Endometrial microvascular endothelial cells (primary cell): ENCODE measurements around the gene GLUL. TPM values are rescaled to one million over a fixed set of nuclear protein-coding genes. Genes with fewer than 3 reads are reported as not detected.

ENCODE experiments used
- in situ Hi-C: cut with HindIII; loops from 2 replicates; pipeline ENCODE4 v1.10.0; 2017; ENCODE audit warnings: low sequenced_read_pairs, low pct_unique_long_range_greater_than_20kb; ENCODE audit errors: inconsistent ontology term
- total RNA-seq: library from RNA; depleted of rRNA; stranded (reverse); fragments of >200 nt; gene quantifications from one replicate; pipeline ENCODE4 v1.2.3, GENCODE V29; 2015; ENCODE audit errors: inconsistent ontology term

The GLUL gene
- total RNA-seq, 1 donor from 2014 or later = 173 TPM

DNA sequence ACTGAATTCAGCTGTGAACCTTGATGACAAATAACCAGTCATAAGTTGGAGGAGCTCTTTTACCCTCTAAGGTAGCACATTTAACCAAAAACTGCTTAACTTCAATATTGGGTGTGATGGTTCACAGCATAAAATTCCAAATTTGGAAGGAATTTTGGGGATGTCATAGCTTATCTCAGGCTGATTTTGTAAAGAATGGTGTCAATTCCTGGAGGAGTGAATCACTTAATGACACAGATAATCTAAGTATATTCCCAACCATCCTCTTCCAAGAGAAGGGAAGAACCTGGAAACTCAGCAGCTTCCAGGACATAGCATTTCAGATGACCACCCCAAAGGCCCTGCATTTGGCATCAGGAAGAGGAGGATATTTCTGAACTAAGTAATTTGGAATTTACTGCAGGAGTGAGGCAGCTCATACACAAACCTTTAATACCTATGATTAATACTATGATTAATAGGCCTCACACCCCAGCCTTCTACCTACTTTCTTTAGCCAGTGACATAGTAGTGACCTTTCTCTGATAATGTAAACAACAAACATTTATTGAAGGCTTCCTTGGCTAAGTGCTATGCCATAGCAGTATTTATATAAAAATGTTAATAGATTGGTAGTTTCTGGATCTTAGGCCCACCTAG lies 14.5 kb downstream of the GLUL start:
- in situ Hi-C loops = no loop called here

DNA sequence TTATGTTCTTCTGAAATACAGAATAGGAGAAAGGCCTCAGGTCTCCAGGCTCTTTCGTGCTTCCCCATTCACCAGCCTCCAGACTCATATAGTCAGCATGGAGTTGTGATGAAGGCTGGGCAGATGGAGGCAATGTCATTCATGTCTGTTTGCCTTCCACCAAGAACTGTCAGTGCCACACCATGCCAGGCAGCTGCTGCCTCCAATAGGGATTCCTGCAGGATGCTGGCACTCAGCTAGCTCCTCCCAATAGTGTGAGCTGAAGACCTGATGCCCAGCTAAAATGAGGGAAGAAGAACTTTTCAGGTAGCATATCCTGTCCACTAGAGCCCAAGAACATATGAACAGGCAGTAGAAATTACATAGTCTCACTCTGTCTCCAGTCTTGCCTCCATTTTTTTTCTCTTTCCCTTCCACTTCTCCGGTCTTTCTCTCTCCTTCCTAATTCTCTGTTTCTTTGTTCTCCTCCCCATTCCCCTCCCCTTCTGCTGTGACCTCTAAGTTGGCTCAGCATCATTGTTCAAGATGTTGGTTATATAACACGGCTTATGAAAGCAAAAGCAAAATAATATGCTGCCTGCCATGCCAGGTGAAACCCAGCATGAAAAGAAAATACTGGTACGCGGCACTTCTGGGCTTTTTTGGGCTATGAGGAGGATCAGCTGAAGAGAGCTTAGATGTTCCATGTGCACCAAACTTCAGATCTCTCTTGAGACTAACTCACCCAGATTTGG lies 17.3 kb downstream of the GLUL start:
- in situ Hi-C loops = no loop called here

DNA sequence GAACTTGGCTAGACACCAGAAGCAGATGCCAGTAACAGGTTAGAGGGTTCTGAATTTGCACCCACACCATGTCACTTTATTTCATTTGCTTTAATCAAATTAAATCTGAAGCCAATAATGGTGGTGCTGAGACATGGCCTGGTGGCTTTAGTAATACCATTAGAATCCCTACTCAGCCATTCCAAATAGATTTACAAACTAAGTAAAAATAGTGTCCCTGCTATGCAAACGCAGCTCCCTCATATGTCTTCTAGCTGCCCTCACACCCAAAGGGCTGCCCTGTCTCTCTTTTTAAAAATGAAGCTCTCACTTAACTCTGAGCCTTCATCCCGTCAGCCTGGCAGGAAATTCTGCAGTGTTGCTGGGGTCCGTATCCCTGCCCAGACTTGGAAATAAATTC lies 21.1 kb downstream of the GLUL start:
- in situ Hi-C loops = no loop called here

DNA sequence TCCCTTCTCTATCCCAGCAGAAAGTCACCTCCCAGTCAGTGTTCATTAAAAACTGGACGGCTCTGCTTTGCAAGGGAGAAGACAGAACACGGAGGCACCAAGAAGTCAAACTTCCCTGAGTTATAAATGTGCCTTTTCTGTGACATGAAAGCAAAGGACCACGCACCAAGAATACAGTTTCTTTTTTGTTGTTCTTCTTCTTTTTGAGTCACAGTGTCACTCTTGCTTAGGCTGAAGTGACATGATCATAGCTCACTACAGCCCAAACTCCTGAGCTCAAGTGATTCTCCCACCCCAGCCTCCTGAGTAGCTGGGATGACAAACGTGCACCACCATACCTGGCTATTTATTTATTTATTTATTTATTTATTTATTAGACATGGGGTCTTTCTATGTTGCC lies 22.7 kb downstream of the GLUL start:
- in situ Hi-C loops = no loop called here

DNA sequence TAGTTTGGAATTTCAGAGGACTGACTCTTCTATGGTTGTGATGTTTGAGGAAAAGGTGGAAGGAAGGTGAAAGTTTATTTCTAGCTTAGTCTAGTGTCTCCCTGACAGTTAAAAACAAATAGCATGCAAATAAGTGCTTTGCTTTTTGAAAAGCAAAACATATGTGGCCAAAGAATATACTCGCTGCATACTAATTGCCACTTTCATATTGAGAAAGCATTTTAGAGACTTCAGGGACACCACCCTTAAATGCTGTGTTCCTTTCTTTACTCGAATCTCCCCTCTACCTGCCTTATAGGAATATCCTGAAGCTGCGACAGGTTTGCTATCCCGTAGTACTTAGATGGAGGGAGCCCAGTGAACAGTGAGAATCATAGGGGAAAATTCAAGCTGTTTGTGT lies 23.2 kb downstream of the GLUL start:
- in situ Hi-C loops = no loop called here

DNA sequence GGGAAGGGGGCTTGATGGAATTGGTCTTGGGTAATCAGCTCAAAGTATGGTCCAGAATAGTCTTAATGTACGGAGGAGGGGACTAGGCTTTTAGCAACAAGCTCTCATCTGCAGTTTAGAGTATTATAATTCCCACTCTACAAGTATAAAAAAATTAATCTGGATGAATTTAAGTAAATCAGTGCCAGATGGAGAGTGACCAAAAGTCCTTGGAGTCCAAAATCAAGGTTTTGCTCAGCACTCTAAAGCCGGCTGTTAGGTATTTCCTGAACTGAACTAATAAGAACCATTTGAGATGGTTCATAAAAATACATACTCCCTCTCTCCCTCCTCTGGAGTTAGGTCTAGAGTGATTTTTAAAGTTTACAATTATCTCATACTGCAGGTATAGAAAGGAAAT lies 23.7 kb downstream of the GLUL start:
- in situ Hi-C loops = no loop called here

DNA sequence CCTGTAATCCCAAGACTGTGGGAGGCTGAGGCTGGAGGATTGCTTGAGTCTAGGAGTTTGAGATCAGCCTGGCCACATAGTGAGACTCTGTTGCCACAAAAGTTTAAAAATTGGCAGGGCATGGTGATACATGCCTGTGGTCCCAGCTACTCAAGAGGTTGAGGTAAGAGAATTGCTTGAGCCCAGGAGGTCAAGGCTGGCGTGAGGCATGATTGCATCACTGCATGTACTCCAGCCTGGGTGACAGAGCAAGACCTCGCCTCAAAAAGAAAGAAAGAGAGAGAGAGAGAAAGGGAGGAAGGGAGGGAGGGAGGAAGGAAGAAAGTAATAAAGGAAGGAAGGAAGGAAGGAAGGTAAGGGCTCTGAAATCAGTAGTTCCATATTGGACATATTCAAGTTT lies 25.0 kb downstream of the GLUL start:
- in situ Hi-C loops = no loop called here

DNA sequence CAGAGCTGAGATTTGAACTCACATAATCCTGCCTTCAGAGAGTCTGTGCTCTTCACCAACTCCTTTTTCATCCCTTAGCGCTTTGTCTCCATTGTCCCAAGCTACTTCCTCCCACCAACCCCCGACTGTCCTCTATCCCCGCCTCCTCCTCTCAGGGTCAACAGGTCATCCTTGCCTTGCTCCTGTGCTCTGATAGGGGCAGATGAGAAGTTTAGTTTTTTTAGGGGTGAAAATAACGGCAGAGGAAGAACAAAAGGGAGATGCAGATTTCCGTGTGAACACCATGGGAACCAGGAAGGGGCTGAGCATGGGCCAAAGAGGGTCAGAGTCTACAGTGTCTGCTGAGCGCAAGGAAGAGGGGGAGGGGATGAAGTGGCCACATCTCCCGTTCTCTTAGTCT lies 31.9 kb downstream of the GLUL start:
- in situ Hi-C loops = no loop called here

DNA sequence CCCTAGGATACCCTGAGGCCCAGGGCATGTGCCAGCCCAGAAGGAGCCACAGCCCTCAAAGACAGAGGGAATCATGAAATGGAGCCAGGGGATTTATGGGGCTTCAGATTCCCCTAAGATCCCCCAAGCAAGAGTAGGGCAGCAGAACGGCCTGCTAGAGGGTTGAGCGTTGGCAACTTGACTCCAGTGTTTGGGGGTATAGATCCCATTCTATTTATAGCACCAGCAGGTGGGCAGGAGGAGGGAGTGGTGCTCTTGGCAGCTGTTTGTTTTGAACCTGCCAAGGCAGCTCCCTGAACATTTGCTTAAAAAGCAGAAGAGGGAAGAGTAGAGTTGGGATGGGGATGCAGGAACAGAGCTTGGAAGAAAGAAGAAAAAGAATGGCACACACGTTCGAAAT lies 33.7 kb downstream of the GLUL start:
- in situ Hi-C loops = no loop called here

DNA sequence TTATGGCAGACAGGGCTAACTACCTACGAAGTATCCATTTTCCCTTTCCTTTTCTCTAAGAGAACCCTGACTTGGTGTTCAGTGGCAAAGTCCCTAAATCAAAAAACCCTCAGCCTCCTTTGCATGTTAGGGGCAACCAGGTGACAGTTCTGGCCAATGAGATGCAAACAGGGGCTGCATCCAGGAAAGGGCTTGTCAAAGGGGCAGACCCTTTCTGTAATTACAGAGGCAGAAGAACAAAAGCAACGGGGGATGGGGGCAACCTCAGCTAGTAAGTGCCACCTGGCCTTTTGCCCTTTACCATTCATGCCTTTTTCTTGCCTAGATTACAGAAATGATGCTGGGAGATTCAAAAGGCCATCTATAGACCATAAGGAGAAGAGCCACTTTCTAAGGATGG lies 34.4 kb downstream of the GLUL start:
- in situ Hi-C loops = no loop called here

DNA sequence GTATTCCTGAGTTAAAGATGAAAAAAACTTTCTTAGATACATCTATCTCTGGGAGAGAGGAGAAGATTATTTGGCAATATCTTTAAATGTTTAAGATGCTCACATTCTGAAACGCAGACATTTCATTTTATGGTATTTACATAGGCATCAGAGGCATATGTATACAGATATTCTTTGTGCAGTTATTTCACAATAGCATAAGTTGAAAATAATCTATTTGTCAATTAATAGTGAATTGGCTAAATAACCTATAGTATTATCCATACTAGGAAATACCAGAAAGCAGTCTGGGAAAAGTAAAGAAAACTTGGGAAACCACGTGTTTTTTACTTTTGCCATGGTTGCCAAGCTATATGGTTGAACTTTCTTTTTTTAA lies 35.9 kb downstream of the GLUL start:
- in situ Hi-C loops = no loop called here

DNA sequence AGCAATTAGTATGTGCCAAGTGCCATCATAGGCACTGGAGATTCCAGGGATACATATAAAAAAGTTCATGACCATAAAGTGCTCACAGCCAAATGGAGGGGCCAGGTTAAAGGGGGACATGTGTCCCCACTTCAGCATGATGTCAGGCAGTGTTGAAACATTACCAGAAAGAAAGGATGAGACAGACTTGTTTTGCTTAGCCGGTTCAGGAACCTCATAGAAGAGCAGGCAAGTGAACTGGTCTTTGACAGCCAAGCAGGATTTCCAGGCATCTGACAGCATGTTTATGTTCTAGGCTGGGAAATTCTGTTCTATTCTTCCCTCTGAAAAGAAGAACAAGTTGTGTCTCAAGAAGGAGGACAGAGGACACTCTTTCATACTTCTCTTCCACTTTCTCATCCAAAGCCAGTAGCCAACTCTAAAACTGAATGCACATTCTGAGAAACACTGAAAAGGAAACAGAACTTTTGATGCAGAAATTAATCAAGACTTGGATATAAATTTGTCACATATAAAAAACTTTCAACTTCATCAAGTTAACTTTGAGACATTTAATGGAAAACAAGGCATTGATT lies 39.7 kb downstream of the GLUL start:
- in situ Hi-C loops = no loop called here

DNA sequence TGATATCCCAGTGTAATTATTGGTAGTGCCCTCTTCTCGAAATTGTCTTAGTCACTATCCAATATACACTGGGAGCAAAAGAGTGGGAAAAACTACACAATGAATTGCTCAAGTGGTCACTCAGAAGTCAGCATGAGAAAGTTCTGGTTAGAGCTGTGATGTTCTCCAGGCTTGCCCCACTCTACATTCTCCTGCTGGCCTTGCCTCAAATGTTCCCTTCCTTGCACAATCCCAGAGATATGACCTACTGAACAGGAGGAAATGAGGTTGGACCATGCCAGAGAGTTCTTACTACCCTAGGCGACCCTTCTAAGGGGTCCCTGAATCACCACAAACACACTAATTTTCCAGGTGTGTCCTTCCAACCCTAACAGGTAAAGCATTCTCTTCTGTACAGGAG lies 40.8 kb downstream of the GLUL start:
- in situ Hi-C loops = no loop called here

DNA sequence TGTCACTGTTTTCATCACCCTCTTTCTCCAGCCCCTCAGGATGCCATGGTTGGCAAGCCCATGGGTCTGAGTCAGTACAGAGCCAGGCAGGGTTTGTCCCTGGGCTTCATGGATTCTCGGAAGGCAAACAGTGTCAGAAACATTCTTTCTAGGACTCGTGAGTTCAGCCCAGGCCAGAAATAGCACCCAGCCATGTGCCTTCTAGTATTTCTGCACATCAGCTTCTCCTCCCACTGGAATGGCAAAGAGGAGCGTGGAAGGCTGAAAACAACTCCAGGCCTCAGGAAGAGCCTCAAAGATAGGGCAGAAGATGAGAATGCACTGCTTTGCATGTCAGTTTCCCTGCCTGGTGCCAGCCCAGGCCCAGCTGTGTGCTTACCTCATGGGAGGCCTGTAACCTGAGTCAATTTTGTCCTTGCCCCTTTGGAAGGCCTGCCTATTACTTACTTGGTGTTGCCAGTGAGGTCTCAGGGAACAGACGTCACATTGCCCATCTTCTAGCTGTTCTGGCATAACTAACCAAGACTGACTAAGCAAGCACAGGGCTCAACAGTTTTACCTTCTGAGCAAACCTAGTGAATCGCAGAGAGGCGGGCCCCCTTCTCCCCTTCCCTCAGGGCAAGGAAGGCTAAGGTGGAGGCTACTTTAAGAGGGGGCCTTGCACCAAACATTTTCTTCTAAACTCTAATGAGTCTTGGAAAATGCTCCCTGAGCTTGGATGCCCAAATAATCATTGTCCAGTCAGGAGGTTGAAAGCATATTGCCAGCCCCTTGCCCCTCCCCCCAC lies 42.4 kb downstream of the GLUL start:
- in situ Hi-C loops = no loop called here

DNA sequence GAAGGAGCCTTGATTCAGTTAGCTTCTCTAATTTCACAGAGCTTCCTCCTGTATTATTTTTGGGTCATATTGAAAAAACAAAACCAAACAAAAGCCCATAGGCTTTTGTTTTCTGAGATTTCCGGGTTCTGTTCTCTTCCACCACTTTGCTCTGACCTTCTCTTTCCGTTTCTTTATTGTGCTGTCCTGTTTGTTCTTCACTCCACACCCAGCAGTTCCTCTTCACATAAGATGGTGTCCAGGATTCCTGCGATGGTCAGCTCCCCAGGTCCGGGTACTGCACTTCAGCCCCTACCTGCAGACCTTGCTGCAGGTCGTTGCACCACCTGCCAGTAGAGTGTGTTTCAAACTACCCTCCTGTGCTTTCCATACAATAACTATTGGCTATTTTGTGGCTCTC lies 44.6 kb downstream of the GLUL start:
- in situ Hi-C loops = no loop called here

DNA sequence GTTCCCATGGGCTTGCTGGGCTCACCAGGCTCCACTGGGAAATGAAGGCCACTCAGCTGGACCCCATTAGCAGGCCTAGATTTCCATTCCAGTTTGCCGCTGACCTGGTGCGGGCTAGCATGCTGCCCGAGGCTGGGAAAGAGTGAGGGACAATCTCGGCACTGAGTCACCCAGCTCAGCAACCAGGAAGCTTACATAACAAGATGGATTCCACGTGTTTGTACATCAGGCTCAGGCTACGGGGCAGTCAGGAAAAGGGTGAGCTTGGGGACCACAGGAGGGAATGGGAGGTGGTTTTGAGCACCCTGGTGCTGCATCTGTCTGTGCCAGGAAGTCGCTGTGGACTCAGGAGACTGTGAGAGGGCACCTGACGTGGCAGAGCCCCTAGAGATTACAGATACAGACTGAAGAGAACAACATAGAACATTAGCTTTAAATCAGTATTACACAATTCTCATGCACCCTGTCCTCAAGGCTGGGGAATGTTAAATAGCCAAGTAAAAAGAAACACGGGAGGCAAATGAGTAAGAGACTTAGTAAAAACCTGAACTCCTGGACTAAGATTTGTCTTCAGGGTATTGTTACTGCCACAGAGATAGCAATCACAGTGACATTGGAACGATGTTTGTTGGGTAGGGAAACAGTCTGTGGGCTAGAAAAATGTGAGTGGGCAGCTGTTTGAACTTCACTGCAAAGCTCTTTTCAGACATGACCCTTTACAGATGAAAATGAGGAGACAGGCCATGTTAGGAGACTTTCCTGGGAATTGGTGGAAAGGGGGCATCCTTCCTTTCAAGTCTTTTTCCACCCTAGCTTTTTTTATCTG lies 51.1 kb downstream of the GLUL start:
- in situ Hi-C loops = no loop called here

DNA sequence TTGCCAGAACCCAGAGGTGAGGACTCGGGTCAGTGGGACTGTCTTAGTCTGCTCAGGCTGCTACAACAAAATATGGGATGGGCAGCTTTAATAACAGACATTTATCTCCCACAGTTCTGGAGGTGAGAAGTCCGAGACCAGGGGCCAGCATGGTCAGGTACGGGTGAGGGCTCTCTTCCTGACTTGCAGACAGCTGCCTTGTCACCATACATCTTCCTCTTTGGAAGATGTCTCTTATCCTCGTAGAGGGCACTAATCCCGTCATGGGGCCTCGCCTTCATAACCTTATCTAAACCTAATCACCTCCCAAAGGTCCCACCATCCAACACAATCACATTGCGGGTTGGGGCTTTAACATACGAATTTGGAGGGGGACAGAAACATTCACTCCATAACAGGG lies 51.9 kb downstream of the GLUL start:
- in situ Hi-C loops = no loop called here

DNA sequence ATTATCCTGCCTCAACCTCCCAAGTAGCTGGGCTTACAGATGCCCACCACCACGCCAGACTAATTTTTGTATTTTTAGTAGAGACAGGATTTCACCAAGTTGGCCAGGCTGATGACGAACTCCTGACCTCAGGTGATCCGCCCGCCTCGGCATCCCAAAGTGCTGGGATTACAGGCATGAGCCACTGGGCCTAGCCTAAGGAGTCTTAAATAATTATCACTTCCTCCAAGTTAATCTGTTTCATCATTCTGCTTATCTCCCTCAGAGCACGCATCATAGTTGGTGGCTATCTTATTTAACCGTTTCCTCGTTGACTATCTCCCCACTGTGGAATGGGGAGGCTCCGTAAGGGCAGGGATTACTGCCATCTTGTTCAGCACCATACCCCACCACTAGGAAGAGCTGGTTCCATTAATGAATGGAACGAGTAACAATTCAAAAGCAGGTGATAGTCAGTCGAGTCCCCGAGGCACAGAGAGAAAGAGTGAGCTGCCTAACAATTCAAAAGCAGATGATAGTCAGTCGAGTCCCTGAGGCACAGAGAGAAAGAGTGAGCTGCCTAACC lies 52.7 kb downstream of the GLUL start:
- in situ Hi-C loops = no loop called here
